Peyer's patch (tissue), 4 donors: Measurements from ENCODE around the gene FGGY.

ENCODE experiments used
- CTCF ChIP-seq, 6 experiments: fragments of 450-650 bp in 4 of 6; fragments of 200-600 bp in 2 of 6; sonication (generic) in 1 of 6; IDR thresholded peaks; one replicate each; pipeline ENCODE4 v1.5.1; 2017 to 2019; ENCODE audit warnings: antibody characterized with exemption in 6 of 6, mild to moderate bottlenecking in 3 of 6, moderate library complexity in 1 of 6
- POLR2A ChIP-seq, 2 donors: fragments of 450-650 bp; IDR thresholded peaks; one replicate each; pipeline ENCODE4 v1.5.1; 2017; ENCODE audit warnings: antibody characterized with exemption in 2 of 2, mild to moderate bottlenecking in 2 of 2, moderate library complexity in 2 of 2

- TF ChIP-seq POLR2A (IDR thresholded peaks at IDR 0.05) (no peak), CTCF (IDR thresholded peaks at IDR 0.05) (no peak)
Observed at GRCh38 chr1:59415286-59415850, 118.5 kb downstream of the FGGY start.
